Activated T-helper 1 cell treated with anti-CD3 and anti-CD28 coated beads, Interleukin-12 subunit alpha, Interleukin-12 subunit beta, Interleukin-2, Interleukin-4 antibody, amounts not matched to agents 30 ng/mL and 10 ng/mL and 1 ng/mL, durations not matched to agents 14 hours and 24 hours and 36 hours (primary cell): ENCODE results near the gene TMEM121B. TPM values are rescaled to one million over a fixed set of nuclear protein-coding genes. Genes with fewer than 3 reads are reported as not detected.
"Not testable (repeated sequence)": the region's sequence is repeated elsewhere in the genome, so short reads cannot be mapped to it uniquely, and the experiment has no call there.

ENCODE experiments used
- DNase-seq: peaks from one replicate; pipeline ENCODE4 v3.0.0; 2021; ENCODE audit warnings: low spot score
- H3K27ac Mint-ChIP-seq: one replicate; pipeline ENCODE4 v1.8.0; 2021; ENCODE audit warnings: mild to moderate bottlenecking, mixed read lengths
- H3K27me3 Mint-ChIP-seq: one replicate; pipeline ENCODE4 v1.8.0; 2022; ENCODE audit warnings: mild to moderate bottlenecking, moderate library complexity, mixed read lengths; ENCODE audit not compliant: insufficient read depth
- H3K36me3 Mint-ChIP-seq: one replicate; pipeline ENCODE4 v1.8.0; 2021; ENCODE audit warnings: low read depth, mixed read lengths
- H3K4me1 Mint-ChIP-seq: one replicate; pipeline ENCODE4 v1.8.0; 2021; ENCODE audit warnings: low read depth, mixed read lengths
- H3K4me3 Mint-ChIP-seq: one replicate; pipeline ENCODE4 v1.8.0; 2021; ENCODE audit warnings: mild to moderate bottlenecking, moderate library complexity, mixed read lengths
- H3K9me3 Mint-ChIP-seq: one replicate; pipeline ENCODE4 v1.8.0; 2021; ENCODE audit warnings: mixed read lengths
- intact Hi-C: fragments of 100-400 bp; cut with micrococcal nuclease; formaldehyde crosslinking; loops from one replicate; pipeline ENCODE4 v1.15.1; 2024
- total RNA-seq: library from RNA; stranded (reverse); gene quantifications from 2 replicates; pipeline ENCODE4 v1.2.3, GENCODE V29; 2022

The TMEM121B gene
- total RNA-seq, 1 donor from 2014 or later: 0.23 TPM

GRCh38 chr22:17149076-17149815 is 28.1 kb upstream of the TMEM121B start:
- no peak overlapping the region for H3K27ac Mint-ChIP-seq
- peaks cover 9% of the 10 kb centered on the region for H3K36me3 Mint-ChIP-seq
- no peaks in the 10 kb centered on the region for H3K27me3 Mint-ChIP-seq
- no peak overlapping the region for H3K4me3 Mint-ChIP-seq
- H3K4me1 Mint-ChIP-seq: no peaks in the 10 kb centered on the region
- intact Hi-C loops: no loop called here
- no peak for DNase-seq
- no peaks in the 10 kb centered on the region for H3K9me3 Mint-ChIP-seq

- H3K4me1 Mint-ChIP-seq, H3K9me3 Mint-ChIP-seq, H3K27ac Mint-ChIP-seq, intact Hi-C loops, DNase-seq, H3K27me3 Mint-ChIP-seq, H3K4me3 Mint-ChIP-seq: not testable (repeated sequence)
- peaks cover 19% of the 10 kb centered on the region for H3K36me3 Mint-ChIP-seq
Observed at GRCh38 chr22:17147458-17147857, 26.3 kb upstream of the TMEM121B start.

GRCh38 chr22:17145021-17145680 is 24.0 kb upstream of the TMEM121B start:
- no peak for DNase-seq
- peaks cover 25% of the 10 kb centered on the region for H3K36me3 Mint-ChIP-seq
- intact Hi-C loops: no loop called here
- H3K4me1 Mint-ChIP-seq: no peaks in the 10 kb centered on the region
- H3K4me3 Mint-ChIP-seq: no peak overlapping the region
- H3K27me3 Mint-ChIP-seq: no peaks in the 10 kb centered on the region
- H3K9me3 Mint-ChIP-seq: no peaks in the 10 kb centered on the region
- H3K27ac Mint-ChIP-seq: no peak overlapping the region

GRCh38 chr22:17143826-17144225 is 22.7 kb upstream of the TMEM121B start:
- Mint-ChIP-seq H3K27me3 (no peaks in the 10 kb centered on the region), H3K4me1 (no peaks in the 10 kb centered on the region), H3K4me3 (no peak overlapping the region), H3K36me3 (peaks cover 25% of the 10 kb centered on the region), H3K9me3 (no peaks in the 10 kb centered on the region), H3K27ac (no peak overlapping the region)
- DNase-seq: no peak
- intact Hi-C loops: no loop called here

- Mint-ChIP-seq H3K4me3 (no peak overlapping the region), H3K27me3 (no peaks in the 10 kb centered on the region), H3K36me3 (peaks cover 27% of the 10 kb centered on the region), H3K9me3 (no peaks in the 10 kb centered on the region), H3K27ac (no peak overlapping the region), H3K4me1 (no peaks in the 10 kb centered on the region)
- no peak for DNase-seq
- intact Hi-C loops: no loop called here
Observed at GRCh38 chr22:17143101-17143500, 21.9 kb upstream of the TMEM121B start.

GRCh38 chr22:17140826-17141766 is 19.9 kb upstream of the TMEM121B start:
- Mint-ChIP-seq H3K27me3 (no peaks in the 10 kb centered on the region), H3K27ac (no peak overlapping the region), H3K4me3 (no peak overlapping the region), H3K36me3 (peaks cover 28% of the 10 kb centered on the region), H3K4me1 (no peaks in the 10 kb centered on the region), H3K9me3 (no peaks in the 10 kb centered on the region)
- no peak for DNase-seq
- intact Hi-C loops: no loop called here

GRCh38 chr22:17140022-17140421 is 18.9 kb upstream of the TMEM121B start:
- H3K27ac Mint-ChIP-seq: no peak overlapping the region
- no peak for DNase-seq
- intact Hi-C loops: no loop called here
- no peaks in the 10 kb centered on the region for H3K9me3 Mint-ChIP-seq
- H3K36me3 Mint-ChIP-seq: peaks cover 30% of the 10 kb centered on the region
- H3K4me3 Mint-ChIP-seq: no peak overlapping the region
- H3K27me3 Mint-ChIP-seq: no peaks in the 10 kb centered on the region
- no peaks in the 10 kb centered on the region for H3K4me1 Mint-ChIP-seq

- intact Hi-C loops: no loop called here
- H3K27ac Mint-ChIP-seq: no peak overlapping the region
- H3K9me3 Mint-ChIP-seq: no peaks in the 10 kb centered on the region
Observed at GRCh38 chr22:17138513-17138912, 17.4 kb upstream of the TMEM121B start.

GRCh38 chr22:17137861-17138425 is 16.8 kb upstream of the TMEM121B start:
- no peaks in the 10 kb centered on the region for H3K27me3 Mint-ChIP-seq
- H3K36me3 Mint-ChIP-seq: peaks cover 30% of the 10 kb centered on the region
- no peaks in the 10 kb centered on the region for H3K9me3 Mint-ChIP-seq
- no peak for DNase-seq
- no peak overlapping the region for H3K27ac Mint-ChIP-seq
- intact Hi-C loops: no loop called here
- no peak overlapping the region for H3K4me3 Mint-ChIP-seq
- no peaks in the 10 kb centered on the region for H3K4me1 Mint-ChIP-seq

More at GRCh38 chr22:17138513-17138912, 17.4 kb upstream of the TMEM121B start:
- DNase-seq: no peak
- H3K4me3 Mint-ChIP-seq: no peak overlapping the region
- H3K4me1 Mint-ChIP-seq: no peaks in the 10 kb centered on the region
- H3K36me3 Mint-ChIP-seq: peaks cover 33% of the 10 kb centered on the region
- no peaks in the 10 kb centered on the region for H3K27me3 Mint-ChIP-seq

GRCh38 chr22:17137170-17137569 is 16.0 kb upstream of the TMEM121B start:
- intact Hi-C loops: no loop called here
- Mint-ChIP-seq H3K9me3 (no peaks in the 10 kb centered on the region), H3K36me3 (peaks cover 23% of the 10 kb centered on the region), H3K27me3 (no peaks in the 10 kb centered on the region), H3K4me1 (no peaks in the 10 kb centered on the region), H3K27ac (no peak overlapping the region), H3K4me3 (no peak overlapping the region)
- DNase-seq: no peak

GRCh38 chr22:17135153-17135760 is 14.1 kb upstream of the TMEM121B start:
- no peaks in the 10 kb centered on the region for H3K9me3 Mint-ChIP-seq
- no peaks in the 10 kb centered on the region for H3K4me1 Mint-ChIP-seq
- no peak overlapping the region for H3K4me3 Mint-ChIP-seq
- intact Hi-C loops: no loop called here
- H3K27ac Mint-ChIP-seq: no peak overlapping the region
- H3K36me3 Mint-ChIP-seq: peaks cover 20% of the 10 kb centered on the region
- peaks cover 2% of the 10 kb centered on the region for H3K27me3 Mint-ChIP-seq
- no peak for DNase-seq

- no peaks in the 10 kb centered on the region for H3K4me1 Mint-ChIP-seq
- no peak overlapping the region for H3K27ac Mint-ChIP-seq
- no peaks in the 10 kb centered on the region for H3K9me3 Mint-ChIP-seq
- no peak overlapping the region for H3K4me3 Mint-ChIP-seq
- intact Hi-C loops: no loop called here
- DNase-seq: no peak
- H3K27me3 Mint-ChIP-seq: peaks cover 11% of the 10 kb centered on the region
- peaks cover 13% of the 10 kb centered on the region for H3K36me3 Mint-ChIP-seq
Observed at GRCh38 chr22:17133137-17133536, 12.0 kb upstream of the TMEM121B start.
